DLD1 (cell line): ENCODE measurements around the gene PANK4.

Source experiments
- in situ Hi-C: cut with HindIII; loops from 2 replicates; pipeline ENCODE4 v1.10.0; 2017; ENCODE audit warnings: low sequenced_read_pairs

The PANK4 gene

DNA sequence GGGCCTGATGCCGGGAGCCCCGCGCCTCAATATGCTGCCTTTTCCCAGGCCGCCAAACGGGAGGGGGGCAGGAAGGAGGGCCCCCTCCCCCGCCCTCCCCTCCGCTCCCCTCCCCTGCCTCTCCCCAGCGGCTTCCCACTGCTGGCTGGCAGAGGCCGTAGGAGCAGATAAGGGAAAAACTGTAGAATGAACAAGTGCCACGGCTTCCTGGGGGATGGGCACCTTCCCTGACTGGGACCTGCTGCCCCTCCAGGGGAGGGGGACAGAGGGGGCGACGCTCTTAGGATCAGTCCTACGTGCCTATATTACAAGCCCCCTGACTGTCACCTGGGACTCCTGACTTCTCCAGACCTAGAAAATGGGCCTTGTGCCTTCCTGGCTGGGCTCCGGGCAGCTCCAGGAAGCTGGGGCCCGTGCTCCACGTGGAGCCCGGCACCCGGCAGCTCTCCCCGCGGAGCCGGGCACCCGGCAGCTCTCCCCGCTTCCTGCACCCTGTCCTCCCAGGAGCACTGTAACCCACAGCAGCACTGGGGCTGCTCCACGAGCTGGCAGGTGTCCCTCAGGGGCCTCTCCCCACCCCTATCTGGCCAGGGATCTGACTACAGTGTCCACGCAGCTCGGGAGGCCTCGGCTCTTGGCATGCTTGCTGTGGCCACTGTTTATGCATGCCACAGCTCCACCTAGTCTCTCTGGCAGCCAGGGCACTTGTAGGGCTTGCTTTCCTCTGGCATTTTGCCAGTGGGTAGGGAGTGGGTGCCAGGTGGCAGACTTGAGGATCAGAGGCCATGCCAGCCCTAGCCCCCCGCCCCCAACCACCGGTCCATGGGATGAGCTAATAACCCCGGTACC is 4.3 kb upstream of the PANK4 start:
- in situ Hi-C loops: no loop called here

DNA sequence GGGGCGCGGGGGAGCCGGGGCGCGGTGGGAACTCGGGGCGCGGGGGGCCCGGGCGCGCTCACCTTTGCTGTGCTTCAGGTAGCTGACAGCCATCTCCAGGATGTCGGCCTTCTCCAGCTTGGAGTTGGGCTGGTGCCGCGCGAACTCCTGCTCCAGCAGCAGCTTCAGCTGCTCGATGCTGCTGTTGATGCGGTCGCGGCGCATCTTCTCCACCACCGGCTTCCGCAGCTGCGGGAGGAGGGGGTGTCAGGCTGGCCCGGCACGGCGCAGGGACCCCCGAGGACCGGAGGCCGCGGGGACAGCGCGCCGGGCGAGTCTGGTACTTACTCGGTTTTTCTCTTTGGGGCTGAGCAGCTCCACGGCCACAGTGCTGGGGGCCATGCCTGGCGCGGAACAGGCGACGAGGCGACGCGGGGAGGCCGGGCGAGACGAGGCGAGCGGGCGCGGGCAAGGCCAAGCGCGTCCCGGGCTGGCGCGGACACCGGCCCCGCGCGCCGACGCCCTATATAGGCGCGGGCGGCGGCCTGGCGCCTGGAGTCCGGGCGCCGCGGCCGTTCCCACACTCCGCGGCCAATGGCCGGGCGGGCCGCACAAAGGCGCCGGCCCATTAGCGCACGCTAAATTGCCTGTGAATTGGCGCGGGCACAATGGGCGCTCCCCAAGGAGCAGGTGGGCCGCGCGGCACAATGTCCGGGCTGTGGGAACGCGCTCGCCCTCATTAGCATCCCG is 3.6 kb upstream of the PANK4 start, which contains the start of gene HES5:
TSS of gene HES5 (minus strand) at position 480 of the 729 bp plus-strand sequence. CDS start at position 381, 99 bp downstream.
- in situ Hi-C loops: no loop called here

DNA sequence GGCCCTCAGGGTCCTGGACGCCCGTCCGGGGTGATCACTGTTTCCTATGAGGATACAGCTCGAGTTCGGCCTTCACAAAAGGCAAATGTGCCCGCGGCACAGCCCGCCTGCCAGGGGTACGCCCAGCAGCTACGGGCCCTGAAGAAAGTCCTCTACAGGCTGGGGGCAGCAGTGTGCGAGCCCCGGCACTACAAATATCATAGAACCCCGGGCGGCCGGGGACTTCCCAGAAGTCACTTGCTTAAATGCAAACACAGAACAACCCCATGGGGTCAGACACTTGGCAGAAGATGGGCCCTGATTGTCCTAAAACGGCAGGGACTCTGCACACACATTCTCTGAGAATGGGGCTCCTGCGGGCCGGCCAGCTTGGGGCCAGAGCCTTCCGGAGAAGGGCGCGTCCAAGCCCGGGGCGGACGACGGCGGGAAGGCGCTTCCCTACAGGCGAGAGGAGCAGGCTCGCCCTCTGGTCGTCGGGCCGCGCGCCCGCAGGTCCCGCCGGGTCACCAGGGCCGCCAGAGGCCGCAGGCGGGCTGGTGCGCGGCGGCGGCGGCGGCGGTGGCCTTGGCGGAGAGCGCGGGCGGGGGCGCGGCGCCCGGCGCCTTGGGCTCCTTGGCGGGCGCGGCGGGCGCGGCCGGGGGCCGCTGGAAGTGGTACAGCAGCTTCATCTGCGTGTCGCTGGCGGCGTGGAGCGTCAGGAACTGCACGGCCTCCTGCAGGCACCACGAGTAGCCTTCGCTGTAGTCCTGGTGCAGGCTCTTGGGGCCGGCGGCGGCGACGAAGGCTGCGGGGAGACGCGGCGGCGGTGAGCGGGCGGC is 2.8 kb upstream of the PANK4 start:
- in situ Hi-C loops: no loop called here

DNA sequence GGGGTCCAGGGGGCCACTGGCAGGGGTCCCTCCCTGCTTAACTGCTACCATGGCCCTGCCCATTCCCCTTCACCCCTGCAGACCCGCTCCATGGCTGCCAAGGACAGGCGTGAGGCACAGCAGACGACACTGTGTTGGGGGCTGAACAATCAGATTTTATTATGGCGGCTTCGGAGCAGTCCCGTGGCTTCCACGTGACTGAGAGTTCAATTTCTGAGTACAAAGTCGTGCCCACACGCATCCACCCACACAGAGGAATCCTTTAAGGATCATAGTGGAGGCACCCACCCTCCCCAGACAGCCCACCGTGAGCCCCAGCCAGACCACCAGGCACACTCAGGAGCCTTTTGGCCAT is 2.2 kb upstream of the PANK4 start:
- in situ Hi-C loops: no loop called here

DNA sequence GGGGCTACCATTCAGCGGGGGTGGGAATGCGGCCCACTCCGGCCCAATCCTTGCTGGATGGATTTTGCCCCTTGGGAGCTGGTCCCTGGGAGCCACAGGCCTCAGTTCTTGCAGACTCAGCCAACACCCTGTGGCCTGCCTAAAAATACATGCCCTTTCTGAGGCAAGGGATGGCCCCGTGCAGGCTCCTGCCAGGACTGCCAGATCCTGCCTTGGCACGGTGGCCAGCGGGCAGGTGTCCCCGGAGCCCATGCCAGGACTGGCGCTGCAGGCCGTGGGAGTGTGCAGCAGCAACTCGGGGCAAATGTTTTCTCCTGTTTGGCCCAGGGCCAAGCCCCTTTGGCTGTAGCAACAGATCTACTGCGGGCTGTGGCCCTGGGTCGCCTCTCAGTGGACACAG is 1.6 kb upstream of the PANK4 start:
- in situ Hi-C loops: no loop called here

DNA sequence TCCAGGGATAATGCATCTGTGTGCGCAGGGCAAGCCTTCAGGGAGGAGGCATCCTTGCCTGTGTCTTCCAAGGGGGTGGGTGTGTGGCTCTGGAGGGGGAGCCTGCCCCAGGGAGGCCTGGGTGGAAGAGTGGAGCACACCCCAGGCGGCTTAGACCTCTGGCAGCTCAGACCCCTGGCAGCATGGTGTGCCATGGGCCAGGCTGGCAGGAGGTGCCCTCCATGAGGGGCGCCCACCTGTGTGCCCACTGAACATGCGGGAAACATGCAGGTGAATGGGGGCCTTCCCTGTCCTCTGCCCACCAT is 1.1 kb upstream of the PANK4 start:
- in situ Hi-C loops: no loop called here

DNA sequence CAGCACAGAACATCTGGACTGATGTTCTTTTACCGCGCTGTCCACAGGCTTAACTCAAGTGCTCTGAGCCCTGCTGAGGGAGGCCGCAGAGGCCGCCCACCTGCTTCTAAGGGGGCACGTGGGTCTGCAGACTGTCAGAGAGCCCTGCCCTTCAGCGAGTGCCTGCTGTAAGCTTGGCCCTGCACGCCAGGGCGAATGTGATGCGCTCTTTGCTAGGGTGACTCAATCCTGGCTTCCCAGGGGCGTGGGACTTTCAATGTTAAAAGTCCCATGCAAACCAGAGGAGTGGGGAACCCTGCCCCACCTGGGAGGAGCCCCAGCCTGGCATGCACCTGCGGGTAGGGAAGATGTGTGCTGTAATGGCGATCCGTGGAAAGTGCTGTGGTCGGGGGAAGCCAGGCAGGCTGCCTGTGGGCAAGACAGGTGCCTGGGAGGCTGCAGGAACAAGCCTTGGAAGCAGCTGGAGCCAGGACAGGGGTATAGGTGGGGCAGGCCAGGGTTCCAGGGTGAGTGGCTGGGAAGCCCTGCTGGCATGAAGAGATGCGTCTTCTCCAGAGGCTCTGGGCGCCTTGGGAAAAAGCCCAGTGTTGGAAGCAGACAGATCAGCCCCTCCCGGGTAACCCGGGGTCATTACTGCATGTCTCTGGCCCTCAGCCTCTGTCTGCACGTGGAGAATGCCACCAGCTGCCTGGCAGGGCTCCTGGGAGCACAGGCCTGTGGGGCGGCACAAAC is 594 bp upstream of the PANK4 start:
- in situ Hi-C loops: no loop called here

DNA sequence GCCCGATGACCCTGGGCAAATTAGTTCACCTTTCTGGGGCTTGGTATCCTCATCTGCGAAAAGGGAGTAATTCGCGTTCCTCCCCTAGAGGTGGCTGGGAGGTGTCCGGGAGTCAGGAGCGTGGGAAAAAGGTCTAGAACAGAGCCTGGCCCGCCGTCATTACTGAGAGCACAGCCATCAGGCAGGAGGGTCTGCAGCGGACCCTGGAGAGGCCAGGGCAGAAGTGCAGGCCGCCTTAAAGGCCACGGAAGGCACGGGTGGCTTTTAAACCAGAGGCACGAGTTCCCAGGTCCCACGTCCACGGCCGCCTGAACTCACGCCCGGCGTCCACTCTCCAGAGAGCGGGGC is 850 bp downstream of the PANK4 start:
- in situ Hi-C loops: no loop called here

DNA sequence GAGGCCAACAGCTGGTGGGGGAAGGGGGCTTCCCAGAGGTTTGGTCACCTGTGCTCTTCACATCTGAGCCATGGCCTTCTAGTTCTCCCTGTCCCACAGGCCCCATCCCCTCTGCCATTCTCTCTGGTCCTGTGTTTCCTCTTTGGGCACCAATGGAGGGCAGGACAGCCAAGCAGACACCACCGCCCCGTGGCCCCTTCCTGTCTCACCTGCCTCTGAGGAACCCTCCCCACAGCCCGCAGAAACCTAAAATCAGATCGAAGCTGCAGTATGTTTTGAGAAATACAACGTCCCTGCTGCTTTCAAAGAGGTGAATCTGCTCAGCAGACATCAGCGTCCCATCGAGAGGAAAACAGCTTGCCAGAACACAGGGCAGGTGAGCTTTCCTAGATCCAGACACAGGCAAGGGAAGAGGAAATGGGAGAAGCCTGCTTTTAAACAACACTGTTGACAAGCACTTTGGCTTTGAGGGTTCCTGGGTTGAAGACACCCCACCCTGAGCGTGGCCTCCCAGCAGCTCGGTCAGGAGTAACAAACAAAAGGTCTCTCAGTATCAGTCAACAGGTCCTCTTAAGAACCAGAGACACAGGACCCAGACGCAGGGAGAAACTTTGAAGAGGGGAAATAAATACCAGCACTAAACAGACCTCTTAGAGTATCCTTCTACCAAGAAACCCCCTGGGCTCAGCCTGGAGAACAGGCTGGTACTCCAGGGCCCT is 2.3 kb downstream of the PANK4 start:
- in situ Hi-C loops: no loop called here

DNA sequence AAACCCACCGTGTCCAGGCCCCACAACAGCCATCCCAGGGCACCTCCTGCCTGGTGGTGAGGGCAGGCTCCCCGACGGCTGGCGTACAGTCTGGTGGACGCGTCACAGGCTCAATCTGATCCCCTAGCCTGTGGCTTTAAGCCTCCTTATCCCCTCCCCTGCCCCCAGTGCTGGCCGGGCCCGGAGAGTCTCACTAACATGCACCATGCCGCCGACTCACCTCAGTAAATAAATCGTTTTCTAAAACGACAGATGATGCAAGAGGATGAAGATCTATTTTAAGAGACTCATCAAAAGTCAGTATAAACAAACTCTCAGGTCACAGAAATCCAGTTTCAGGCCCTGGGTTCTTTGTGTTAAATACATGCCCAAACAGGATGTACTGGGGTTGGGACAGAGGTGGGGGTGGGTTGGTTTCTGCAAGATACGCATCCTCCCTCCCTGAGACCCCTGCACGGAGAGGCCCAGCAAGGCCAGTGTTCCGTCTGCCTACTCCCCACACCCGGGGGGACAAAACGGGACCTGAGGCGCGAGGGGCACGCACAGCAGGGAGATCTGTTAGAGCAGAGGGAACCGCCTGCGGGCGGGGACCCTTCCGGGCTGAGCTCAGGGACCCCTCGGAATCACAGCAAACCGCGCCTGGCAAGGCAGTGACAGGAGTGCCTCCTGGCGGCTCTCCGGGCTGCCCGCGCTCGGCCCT is 3.1 kb downstream of the PANK4 start:
- in situ Hi-C loops: no loop called here

DNA sequence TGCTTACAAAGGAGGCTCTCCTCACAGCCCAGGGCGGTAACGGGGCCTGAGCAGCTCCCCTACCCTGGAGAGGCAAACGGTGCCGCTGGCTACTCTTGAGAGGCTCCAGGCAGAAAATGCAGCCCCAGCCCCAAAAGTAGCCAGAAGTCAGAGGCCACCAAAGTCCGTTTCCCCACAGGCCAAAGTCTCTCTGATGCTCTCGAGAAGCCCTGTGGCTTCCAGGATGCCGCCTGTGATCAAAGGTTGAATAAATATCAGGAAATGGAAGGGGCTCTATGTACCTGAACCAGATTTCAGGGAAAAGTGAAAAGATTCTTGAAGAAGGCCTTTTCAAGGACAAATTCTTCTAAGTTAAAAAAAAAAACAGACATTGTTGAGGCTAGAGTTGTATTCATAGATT is 4.2 kb downstream of the PANK4 start:
- in situ Hi-C loops: no loop called here

DNA sequence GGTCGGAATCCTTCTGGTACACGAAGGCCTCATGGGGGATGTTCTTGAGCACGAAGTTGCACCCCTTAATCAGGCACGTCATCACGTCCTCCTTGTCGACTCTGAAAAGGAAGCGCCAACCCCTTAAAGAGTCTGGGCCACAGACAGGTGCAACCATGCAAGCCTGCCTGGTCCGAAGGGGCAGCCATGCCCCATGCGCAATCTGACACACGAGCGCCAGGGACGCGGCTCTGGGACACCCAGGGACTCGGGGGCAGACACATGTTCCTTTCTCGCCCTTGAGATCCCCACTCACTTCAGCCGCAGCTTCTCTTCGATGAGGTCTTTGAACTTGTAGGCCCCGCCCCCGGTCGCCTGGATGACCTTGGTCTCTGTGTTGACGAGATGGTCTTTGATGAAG is 5.6 kb downstream of the PANK4 start:
- in situ Hi-C loops: no loop called here

DNA sequence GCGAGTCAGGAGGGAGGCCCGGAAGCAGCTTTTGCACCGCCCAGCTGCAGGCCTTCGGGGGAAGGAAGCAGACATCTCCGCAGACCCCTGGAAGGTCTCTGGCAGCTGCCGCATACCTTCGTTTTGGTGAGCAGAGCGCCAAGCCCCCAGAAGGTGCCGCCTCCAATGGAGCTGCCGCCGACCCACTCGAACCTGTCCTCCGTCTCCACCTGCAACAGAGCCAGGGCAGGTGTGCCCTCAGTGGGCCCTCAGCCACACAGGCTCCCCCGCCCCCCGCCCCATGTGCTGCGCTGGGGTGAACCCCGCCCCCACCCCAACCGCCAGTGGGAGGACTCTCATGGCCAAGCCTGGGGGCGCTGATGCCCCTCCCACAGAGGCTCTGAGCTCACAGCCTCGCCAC is 6.2 kb downstream of the PANK4 start:
- in situ Hi-C loops: no loop called here

DNA sequence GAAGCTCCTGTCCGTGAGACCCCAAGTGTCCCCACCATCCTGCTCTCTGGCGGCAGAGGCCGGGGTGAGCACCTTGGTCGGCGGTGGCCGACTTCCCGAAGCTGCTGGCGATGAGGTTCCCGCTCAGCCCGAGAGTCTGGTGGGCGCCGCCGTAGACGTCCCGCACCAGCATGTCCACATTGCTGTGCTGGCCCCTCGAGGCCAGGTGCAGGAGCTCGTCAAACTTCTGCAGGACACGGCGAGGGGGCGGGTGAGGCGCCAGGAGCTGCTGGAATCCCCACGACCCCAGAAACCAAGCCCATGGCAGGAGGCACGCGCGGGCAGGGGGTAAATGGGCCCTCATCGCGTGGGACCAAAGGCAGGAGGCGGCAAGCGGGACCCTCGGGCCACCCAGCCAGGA is 6.7 kb downstream of the PANK4 start:
- in situ Hi-C loops: loop anchor here (10.0 kb wide), 1 partner anchor 95 kb away; no protein-coding TSS in a partner anchor

DNA sequence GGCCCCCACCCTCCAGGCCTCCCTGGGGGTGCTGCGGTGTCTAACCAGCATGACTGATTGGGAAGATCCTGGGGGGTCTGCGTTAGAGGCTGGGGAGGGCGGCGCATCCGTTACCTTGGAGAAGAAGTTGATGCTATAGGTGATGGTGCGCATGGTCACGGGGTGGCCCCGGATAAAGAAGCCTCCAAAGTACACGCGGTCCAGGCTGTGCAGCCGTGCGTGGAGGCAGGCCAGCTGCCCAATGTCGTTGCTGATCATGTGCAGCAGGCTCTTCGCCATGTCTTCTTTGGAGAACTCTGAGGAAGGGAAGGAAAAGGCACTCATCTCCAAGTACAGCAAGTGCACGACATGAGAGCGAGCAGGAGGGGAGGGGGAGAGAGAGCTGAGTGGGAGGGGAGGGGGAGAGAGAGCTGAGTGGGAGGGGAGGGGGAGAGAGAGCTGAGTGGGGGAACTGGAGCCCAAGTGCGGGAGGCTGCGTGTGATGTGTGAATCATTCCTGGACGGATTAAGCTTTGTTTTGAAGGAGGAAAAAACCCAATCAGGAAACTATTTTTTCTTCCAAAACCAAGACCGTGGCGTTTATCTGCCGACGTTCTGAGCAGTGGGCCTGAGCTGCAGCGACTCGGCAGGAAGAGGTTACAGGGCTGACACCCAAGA is 7.2 kb downstream of the PANK4 start:
- in situ Hi-C loops: loop anchor here (10.0 kb wide), 1 partner anchor 94 kb away; no protein-coding TSS in a partner anchor

DNA sequence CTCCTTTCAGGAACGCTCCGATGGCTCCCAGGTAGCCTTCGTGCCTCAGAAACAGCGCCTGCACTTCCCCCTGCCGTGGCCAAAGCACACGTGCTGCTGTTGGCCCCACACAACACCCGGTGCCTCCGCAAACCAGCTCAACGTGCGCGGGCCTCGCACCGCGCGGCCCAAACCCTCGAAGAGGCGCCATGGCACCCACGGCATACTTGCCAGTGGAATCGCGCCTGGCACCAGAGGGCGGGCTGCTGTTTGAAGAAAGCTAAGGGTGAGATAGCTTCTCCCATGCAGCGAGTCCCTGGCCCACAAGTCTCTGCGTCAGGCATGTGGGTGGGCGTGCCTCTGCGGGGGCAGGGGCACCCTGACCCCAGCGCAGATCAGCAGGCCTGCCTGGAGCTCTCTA is 7.9 kb downstream of the PANK4 start:
- in situ Hi-C loops: loop anchor here (10.0 kb wide), 1 partner anchor 94 kb away; no protein-coding TSS in a partner anchor

DNA sequence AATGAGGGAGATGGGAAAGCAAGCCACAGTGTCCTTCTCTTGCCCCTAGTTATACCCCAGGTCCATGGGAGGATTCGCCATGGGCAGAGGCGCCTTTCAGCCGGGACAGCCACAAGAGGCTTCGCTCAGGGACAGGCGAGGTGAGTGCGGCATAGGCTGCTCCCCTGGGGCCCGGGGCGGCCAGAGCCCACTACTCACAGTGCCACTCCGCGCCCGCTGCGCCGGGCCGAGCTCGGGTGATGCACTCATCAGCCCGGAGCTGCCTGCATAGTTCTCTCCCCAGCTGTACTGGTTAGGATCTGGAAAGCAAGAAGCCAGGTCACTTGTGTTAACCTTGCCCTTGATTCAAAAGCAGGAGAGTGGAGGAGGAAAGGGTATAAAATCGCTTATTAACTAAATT is 8.4 kb downstream of the PANK4 start:
- in situ Hi-C loops: loop anchor here (10.0 kb wide), 1 partner anchor 93 kb away; no protein-coding TSS in a partner anchor

DNA sequence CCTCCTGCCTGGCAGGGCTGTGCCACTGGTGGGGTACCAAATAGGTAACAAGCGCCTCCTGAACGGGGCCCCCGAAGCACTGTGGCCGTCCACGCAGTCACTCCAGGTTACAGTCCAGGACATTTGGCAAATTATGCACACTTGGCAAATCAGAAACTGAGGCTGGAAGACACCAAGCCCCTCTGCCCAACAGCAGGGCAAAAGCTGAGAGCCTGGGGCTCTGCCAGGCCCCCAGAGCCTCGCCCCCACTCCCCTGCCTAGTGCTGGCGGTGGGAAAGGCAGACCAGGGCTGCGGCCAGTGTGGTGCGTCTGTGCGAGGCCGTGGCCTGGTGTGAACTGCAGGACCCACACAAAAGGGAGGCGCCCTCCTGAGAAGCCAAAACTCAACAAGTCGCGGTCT is 9.4 kb downstream of the PANK4 start:
- in situ Hi-C loops: loop anchor here (10.0 kb wide), 1 partner anchor 92 kb away; no protein-coding TSS in a partner anchor

DNA sequence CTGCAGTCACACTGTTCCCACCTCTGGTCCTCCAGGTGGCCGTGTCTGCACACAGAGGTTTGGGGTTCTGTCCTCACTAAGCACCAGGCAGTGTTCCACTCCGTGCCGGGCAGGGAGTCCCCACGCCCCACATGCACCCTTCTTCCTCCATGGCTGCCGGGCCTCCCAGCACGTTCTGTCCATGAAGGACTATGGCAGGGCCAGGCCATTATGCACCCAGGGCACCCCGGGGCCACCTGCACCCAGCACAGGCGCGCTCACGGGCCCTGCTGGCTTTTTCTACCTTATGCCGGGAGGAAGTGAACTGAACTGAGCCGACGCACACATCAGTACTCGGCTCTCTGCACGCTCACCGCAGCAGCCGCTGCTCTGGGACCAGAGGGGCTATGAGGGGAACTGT is 10.3 kb downstream of the PANK4 start:
- in situ Hi-C loops: loop anchor here (10.0 kb wide), 1 partner anchor 91 kb away; no protein-coding TSS in a partner anchor
